NCI-H1417 treated with DMSO at 0.1 percent for 48 hours (cell line): ENCODE measurements around the gene ZFYVE26.
"Not testable (repeated sequence)": the region's sequence is repeated elsewhere in the genome, so short reads cannot be mapped to it uniquely, and the experiment has no call there.

Experiments
- DNase-seq: peaks from one replicate; lab custom pipeline; 2025; lab: John Stamatoyannopoulos, UW

The ZFYVE26 gene

DNA sequence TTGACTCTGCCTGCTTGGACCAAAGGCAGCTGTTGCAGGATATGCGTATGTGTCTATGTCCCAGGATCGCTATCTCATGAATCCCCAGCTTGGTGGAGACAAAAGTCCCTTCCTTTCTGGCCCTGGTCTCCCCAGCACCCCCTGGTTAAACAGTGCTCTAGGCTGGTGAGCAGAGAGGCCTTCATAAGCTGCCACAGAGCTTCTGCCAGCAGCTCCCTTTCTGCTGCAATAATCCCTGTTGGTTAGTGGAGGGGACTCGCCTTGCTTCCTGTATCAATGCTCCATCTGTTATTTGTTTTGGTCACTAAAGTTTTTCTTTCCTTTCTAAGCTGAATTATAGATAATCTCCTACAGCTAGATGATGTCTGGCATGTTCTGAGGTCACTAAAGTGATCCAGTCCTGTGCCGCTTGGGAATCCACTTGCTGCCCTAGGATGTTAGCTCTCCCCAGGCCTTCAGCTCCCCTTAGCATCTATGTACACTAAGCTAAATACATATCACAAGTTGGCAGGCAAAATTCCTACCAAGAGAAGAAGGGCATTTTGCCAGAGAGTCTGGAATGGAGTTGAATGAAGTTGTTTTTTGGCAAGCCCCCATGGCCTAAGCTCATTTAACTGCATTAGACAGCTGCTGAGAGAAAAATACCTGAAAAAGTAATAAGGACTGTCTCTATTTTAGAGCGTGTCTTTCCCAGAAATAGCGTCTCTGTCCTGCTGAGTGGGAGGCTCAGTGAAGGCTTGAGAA, 66.9 kb downstream of the ZFYVE26 start:
- no peak for DNase-seq

DNA sequence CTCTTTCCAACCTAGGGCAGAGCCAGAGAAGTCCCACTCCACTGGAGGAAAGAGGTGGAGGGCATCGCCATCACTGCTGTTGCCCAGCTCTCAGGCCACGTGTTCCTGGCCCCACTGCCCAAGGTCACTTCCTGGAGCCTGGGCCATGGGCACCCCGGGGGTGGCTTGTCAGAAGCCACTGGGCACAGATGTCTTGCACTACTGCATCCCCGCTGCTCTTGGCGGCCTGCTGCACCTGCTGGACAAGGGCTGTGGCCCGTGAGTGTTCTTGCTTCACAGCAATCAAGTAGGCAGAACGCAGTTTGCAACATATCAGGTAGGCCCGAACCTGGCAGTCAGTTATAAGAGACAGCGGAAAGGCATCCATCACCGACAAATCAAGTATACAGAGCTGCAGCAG, 68.1 kb downstream of the ZFYVE26 start:
- DNase-seq, result no peak

DNA sequence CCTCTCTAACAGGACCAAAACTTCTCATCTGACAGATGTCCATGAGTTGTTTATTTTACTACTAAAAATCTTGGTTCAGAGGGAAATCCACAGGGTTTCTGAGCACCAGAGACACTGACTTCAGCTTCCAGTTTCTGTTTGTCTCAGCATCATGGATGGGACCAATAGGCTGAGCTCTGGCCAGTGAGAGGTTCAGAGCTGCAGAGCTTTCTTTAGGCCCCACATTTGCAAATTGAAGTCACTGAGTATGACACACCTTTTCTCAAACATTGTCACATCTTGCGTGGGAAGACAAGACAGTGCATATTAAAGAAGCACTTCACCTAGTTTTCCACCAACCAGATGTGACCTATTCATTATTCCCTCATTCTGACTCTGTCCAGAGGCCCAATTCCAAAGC, 69.5 kb downstream of the ZFYVE26 start:
- no peak for DNase-seq

DNA sequence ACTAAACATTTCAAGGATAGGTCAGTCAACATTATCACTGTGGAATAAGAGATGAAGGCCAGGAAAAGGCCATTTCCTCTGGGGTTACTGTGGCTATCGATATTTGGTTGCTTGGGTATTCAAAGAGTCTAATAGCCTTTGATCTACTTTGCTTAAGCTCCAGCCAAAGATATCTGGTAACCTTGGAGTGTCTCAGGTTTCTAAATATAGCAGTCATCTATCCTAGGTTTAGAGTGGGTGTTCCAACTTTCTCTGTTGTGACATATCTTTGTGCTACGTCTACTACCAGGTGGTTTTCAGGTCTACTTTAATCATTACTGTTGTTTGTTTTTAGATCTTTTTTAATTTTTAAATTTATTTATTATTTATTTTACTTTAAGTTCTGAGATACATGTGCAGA, 72.3 kb downstream of the ZFYVE26 start:
- DNase-seq, result no peak

DNA sequence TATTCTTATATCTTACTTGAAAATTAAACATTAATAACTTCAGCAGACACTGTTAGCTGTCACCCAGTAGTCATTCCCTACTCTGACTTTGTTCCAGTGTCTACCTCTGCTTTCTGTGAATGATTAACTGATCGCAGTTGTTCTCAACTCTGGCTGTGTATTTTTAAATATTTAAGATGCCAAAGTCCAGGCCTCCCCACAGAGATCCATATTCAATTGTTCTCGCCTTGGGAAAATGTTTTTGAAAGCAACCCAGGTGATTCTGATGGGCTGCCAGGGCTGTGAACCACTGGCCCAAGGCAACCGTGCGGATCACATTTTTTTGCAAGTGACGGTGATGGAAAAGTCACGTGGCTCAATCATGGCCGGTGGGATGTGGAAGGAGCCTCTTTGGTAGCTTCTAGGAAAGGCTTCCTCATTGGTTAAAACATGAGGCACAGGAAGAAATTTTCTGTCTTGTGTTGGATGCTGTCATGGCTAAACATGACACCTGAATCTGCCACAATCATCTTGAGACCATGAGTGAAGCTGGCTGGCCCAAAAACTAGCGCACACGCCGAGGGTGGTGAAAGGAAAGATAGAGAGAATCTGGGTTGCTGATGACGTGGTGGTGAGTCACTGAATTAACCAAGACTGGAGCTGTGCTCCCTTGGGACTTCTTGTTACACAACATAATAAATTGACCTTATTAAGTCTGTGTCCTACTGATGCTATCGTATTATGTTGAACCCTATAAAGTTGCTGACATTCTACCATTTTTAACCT, 77.5 kb downstream of the ZFYVE26 start:
- no peak for DNase-seq

DNA sequence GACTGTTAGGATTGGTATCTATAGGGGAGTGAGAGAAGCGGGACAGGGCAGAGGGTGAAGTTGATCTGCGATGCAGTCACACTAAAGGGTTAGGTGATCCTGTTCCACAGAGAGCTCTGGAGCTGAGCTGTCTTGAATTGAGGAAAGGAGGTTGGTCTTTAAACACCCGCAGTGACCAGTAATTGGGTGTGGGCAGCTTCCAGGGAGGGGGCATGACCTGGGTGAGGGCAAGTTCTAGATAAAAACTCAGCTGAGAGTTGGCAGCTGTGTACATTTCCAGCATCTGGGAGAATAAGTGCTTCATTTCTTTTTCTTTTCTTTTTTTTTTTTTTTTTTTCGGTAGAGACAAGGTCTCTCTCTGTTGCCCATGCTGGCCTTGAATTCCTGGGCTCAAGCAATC, 79.6 kb downstream of the ZFYVE26 start:
- DNase-seq, result no peak

DNA sequence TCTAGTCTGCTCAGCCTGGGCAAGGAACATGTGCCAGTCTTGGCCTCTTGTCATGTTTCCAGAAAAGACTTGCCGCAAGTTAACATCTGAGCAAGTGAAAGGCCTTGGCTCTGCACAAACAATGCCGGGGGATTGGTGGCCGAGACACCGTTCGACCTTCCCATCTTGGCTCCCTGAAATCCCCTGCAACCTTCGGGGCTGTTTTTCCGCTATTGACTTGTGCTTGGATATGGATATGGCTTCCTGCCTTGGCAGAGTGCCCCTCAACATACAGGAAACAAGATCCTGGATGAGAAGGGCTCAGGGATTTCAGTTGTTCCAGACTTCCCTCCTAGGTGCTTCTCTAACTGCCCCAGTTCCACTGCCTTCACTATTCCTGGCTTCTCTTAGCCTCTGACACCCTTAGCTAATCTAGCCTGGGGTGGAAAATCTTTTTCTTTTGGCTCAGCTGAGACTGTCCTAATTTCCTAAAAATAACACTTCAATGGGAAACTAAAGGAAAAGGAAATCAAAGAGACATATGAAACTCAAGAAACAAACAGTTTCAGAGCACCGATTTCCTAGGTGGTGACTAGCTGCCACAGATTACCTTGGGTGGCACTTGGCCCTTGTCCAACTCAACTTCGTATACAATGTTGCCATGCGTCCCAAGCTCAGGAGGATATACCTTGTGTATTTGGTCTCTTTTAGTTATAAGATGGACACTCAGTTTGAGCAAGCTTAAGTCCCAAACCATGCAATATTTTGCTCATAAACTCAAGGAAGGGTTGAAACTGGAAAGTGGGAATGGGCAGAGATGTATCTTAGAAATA, 80.8 kb downstream of the ZFYVE26 start:
- no peak for DNase-seq

DNA sequence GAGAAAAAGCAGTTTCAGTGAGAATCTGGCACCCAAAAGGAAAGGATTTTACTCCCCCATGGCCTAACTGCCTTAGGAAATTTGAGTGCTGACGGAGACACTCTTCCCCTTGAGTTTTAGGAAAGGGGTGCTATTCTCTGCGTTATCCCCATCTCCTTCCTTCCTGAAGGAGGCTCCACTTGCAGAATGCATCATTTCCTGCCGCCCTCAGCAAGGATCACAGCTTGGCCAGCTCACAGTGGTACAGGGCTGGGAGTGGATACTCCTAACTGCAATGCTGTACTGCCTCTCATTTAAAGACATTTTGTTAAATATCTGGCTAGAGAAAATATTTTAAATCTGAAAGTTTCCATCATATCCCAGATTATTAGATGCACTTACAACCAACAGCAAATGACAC, 81.7 kb downstream of the ZFYVE26 start:
- no peak for DNase-seq

DNA sequence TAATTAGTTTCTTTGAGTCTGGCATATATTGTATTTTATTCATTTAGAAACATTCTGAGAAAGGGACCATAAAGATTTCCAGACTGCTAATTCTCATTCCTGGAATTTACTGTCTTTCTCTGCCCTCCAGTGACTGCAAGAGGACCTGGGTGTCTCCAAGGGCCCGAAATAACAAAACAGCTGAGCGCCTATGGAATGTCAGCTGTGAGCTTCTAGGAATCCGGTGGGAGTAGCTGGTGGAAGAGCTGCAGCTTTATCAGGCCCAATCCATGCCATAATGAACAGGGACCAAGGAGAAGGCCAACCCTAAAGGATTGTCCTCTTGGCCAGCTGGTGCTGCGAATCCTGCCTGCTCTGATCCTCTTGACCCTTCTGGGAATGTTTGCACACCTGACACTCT, 82.8 kb downstream of the ZFYVE26 start:
- no peak for DNase-seq

DNA sequence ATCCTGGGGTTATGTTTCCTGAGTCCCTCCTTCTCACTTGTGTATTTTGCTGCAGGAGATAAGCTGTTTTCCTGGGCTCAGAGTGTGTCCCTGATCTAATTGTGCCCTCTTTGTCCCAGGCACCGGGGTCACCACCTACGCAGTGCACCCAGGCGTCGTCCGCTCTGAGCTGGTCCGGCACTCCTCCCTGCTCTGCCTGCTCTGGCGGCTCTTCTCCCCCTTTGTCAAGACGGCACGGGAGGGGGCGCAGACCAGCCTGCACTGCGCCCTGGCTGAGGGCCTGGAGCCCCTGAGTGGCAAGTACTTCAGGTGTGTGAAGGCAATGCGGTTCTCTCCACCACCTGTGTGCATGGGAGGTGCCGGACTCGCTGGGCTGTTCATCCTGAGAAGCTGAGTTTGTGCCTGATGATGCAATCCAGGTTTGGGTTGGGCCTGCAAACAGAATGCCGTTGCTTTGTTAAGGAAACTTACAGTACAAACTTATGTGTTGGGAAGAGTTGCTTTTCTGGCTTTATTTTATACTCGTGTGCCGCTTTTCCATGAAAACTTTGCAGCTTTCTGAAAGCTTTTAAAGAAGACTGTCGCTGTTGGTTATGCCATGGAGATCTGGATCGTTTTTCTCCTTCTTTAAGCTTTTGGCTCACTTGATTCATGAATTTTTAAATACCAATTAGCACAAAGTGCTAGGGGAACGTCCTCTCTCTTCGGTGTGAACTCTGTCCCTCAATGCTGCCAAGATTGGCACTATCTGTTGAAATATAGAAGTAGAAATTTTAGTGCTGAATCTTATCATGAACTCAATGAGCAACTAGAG, 87.1 kb downstream of the ZFYVE26 start:
- no peak for DNase-seq

DNA sequence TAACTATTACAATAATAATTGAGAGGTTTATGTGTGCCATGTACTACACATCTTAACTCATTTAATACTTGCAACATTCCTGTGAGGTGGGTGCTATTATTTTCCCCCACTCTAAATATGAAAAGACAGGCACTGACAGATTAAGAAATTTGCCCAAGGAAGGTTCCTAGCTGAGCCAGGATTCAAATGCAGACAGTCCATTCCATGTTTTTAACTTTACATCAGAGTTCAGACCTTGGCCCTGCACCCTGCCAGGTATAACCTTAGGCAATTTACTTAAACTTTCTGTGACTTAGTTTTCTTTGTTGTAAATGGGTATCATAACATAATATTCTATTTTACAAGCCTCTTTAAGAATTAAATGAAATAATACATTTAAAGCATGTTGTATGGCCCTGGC, 88.1 kb downstream of the ZFYVE26 start:
- no peak for DNase-seq

DNA sequence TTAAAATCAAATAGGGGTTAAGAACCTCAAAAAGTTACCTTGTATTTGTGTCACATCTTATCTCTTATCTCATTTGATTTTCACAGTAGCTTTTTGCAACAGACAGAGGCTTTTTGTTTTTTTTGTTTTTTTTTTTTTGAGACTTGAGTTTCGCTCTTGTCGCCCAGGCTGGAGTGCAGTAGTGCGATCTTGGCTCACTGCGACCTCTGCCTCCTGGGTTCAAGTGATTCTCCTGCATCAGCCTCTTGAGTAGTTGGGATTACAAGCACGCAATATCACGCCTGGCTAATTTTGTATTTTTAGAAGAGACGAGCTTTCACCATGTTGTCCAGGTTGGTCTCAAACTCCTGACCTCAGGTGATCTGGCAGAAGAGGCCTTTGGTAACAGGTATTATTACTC, 89.0 kb downstream of the ZFYVE26 start:
- no peak for DNase-seq

DNA sequence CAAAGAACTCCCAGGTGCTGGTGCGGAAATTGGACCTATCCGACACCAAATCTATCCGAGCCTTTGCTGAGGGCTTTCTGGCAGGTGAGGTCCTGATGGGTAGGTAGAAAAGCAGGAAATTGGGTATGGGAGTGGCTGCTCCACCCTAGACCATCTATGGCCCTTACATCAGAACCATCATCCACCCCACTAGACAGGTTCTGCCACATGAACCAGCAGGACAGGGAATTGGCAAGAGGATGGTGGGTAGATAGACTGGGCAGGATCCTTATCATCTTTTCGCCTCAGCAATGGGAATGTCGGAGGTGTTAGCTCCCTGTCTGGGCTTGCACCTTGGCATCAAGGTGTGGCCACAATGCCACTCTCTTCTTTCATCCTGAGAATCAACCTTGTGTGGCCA, 91.2 kb downstream of the ZFYVE26 start:
- DNase-seq, result no peak

DNA sequence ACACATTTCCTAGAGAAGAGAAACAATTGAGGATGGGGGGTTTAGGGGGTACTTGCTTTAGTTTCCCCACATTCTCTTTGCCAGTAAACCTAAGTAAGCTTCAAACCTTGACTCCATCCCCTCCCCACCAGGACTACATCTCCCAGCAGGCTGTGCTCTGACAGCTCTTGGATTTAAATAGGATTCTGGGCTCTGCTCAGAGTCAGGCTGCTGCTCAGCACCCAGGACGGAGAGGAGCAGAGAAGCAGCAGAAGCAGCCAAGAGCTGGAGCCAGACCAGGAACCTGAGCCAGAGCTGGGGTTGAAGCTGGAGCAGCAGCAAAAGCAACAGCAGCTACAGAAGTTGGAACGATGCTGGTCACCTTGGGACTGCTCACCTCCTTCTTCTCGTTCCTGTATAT, 94.1 kb downstream of the ZFYVE26 start:
- no peak for DNase-seq

DNA sequence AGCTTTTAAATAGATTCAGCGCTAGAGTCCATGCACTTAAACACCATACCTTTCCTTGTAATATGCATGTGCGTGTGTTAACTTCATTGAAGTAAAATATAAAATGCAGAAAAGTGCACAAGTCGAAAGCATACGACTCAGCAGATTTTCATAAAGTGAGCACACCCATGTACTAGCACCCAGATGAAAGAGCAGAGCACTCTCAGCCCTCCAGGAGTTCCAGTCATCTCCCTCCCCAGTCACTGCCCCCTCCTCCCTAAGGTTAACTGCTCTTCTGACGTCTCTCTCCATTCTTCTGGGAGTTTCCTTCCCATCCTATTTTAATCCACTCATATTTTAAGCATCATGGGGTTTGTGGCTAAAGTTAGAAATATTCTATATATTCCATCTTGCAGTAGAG, 94.5 kb downstream of the ZFYVE26 start:
- DNase-seq, result no peak

DNA sequence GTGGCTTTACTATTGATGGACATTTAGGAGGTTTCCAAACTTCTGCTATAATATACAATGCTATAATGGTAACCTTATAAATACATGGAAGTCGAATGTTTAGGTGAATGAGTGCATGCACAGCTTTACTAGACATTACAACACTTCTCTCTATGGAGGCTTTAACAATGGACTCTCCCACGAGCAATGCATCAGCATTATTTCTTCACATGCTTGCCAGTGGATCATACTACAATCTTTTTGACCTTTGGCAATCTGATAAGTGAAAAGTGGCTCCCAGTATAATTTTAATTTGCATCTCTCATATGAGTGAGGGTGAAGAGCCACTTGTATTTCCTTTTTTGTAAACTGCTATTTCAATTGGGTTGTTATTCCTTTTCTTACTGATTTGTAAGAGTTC, 96.5 kb downstream of the ZFYVE26 start:
- no peak for DNase-seq

DNA sequence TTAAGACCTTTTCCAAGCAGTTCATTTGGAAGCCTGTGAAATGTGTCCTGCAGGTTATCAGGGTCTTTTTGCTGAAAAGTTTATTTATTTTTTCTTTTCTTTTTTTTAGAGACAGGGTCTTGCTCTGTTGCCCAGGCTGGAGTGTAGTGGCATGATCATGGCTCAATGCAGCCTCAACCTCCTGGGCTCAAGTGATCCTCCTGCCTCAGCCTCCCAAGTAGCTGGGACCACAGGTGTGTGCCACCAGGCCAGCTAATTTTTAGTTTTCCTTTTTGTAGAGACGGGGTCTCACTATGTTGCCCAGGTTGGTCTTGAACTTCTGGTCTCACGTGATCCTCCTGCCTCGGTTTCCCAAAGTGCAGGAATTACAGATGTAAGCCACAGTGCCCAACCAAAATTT, 97.0 kb downstream of the ZFYVE26 start:
- not testable (repeated sequence) for DNase-seq

DNA sequence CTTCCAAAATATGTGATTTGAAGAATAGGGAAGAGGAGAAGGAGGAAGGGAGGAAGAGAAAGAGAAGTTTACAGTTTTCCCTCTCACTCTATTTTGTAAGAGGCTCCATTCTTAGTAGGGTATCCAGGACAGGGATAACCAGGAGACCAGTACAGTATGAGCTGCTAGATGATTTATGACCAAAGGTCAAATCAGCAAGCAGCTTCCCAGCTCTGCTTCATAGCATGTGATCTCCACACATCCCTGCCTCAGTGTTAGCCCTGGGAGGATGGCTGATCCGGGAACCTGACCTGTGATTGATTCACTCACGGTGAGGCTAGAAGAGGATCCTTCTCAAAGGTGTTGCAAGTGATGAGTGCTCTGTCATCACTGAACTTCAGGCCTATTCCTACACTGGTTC, 98.1 kb downstream of the ZFYVE26 start:
- DNase-seq, result no peak

DNA sequence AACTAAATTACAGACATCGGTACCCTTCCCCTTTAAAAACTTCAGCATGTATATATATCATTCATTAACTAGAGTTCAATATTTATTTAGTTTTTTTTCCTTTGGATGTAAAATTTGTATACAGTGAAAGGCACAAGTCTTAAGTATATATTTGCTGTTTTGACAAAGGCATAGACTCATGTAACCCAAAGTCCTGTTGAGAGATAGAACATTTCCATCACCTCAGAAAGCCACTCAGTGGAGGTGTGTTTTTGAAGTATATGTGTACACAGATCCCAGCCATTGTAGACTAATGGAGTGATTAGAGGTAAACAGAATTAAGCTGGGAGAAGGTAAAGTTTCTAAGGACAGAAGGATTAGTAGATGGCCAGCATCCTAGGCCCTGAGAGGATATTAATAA, 99.3 kb downstream of the ZFYVE26 start:
- DNase-seq, result no peak

DNA sequence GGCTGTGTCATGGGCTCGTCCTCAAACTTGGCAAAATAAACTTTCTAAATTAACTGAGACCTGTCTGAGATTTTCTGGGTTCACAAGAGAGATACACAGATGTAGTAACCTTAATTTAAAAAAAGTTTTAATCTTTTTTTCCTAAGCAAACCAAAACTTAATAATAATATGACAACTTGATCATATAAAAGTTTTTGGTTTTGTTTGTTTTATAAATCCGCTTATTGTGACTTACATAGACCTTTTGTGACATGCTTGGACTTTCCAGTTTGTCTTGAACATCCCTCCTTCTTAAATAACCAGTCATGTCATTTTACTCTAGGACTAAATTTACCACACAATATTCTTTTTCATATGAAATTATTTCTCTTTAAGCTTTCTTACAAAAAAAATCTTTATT, 106.2 kb downstream of the ZFYVE26 start:
- peak; percentile 1 for DNase-seq

DNA sequence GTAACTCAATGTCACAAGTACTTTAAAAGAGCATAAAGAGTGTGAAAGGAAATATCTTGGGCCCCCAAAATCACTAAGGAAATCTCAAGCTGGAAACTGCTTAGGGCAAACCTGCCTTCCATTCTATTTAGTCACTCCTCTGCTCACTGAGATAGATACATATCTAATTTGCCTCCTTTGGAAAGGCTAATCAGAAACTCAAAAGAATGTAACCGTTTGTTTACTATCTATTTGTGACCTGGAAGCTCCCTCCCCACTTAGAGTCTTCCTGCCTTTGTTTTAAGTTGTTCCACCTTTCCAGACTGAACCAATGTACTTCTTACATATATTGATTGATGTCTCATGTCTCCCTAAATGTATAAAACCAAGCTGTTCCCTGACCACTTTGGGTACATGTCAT, 106.6 kb downstream of the ZFYVE26 start:
- not testable (repeated sequence) for DNase-seq

DNA sequence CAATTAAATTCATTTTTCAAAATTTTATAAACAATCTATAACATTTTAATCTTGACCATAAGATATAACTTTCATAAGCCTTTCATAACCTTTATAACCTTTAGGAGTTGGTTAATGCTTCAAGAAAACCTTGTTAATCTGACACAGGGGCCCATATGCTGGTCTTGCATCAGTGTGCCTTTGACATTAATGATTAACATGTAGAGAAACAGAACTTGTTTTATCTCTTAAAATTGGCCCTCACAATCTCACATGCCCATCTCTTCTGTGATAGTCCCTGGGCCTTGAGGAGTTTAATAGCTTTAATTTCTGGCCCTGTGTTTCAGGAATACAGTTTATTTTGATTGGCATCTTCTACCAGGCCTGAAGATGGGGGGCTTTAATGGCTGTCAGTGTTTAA, 107.0 kb downstream of the ZFYVE26 start:
- not testable (repeated sequence) for DNase-seq
